ENCODE results near the gene CCDC57. TPM values are rescaled to one million over a fixed set of nuclear protein-coding genes. Genes with fewer than 3 reads are reported as not detected.

Gene CCDC57
- total and polyA plus RNA-seq, 12 donors: 7.0 to 34.5 (median 10.7) TPM

DNA sequence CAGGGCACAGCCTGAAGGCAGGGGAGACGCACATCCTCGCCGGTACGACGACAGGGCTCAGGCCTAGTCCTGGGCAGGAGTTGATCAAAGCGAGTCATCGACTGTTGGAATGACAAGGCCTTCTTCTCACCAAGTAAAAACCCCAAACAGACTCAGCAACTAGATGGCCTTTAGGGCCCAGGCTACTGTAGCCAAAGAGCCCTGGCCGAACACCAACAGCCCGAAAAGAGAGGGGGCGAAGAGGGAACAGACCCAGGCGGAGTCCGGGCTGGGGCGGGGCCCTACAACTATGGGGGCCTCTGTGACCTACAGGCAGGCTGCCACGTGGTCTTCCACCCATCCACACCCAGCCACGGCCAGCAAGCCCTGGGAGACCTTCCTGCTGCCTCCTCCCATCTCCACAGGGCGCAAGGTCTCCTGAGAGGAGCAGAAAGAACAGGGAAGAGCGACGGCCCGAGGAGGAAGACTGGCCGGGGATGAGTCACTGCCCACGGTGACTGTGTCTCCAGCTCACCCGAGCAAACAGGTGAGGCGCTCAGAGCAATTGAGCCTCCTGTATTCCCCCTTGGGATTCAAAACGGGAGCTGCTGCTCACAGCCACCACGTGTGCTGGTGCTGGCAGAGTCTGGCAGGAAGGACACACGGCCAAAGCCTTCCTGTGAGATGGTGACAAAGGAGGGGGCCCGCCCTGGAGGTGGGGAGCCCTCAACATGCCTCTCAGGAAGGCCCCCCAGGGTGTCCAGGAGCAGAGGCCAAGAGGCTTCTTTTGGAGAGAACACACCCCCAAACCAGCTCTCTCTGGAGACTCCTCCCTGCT lies 33.9 kb upstream of the CCDC57 start:
- peak in 7 of 8 donors; percentile 14 to 49 (median 30) for ATAC-seq
- 37 to 52% methylated on average over 27 of the region's 27 CpGs for WGBS, 2 donors
- peaks cover 29 to 77% (median 50%) of the 10 kb centered on the region in 9 donors for H3K4me1 ChIP-seq

DNA sequence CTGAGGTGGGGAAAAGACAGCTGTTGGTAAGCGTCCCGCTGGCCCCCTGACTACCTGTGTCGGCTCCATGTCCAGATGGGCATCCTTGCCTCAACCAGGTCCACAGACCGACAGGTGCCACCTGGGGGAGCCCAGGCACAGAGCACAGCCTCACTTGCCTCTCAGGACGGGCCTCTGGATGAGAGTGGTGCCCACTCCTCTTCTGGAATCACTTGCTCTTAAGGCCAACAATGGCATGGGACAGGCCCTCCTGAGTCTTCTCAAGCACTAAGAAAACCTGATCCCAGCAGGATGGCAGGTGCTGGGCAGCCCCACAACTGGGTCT lies 33.4 kb upstream of the CCDC57 start:
- no peaks in the 10 kb centered on the region for H3K9me3 ChIP-seq
- DNase-seq (no peak), ATAC-seq (no peak)
- no peaks in the 10 kb centered on the region for H3K27me3 ChIP-seq
- TF ChIP-seq, protein P1, sequence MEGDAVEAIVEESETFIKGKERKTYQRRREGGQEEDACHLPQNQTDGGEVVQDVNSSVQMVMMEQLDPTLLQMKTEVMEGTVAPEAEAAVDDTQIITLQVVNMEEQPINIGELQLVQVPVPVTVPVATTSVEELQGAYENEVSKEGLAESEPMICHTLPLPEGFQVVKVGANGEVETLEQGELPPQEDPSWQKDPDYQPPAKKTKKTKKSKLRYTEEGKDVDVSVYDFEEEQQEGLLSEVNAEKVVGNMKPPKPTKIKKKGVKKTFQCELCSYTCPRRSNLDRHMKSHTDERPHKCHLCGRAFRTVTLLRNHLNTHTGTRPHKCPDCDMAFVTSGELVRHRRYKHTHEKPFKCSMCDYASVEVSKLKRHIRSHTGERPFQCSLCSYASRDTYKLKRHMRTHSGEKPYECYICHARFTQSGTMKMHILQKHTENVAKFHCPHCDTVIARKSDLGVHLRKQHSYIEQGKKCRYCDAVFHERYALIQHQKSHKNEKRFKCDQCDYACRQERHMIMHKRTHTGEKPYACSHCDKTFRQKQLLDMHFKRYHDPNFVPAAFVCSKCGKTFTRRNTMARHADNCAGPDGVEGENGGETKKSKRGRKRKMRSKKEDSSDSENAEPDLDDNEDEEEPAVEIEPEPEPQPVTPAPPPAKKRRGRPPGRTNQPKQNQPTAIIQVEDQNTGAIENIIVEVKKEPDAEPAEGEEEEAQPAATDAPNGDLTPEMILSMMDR (IDR thresholded peaks at IDR 0.05): no peak
- H3K36me3 ChIP-seq: peaks cover 11 to 89% (median 63%) of the 10 kb centered on the region in 9 donors
- H3K27ac ChIP-seq: peak overlapping the region in 9 of 10 donors; percentile 49 to 80 (median 61)
- peaks cover 35 to 81% (median 56%) of the 10 kb centered on the region in 9 donors for H3K4me1 ChIP-seq
- intact Hi-C loops (cut with DNase I): loop anchor here in 4 of 10 donors (10.0 kb wide), 2 partner anchors 49 to 79 kb away; no protein-coding TSS in a partner anchor
- no peak overlapping the region for H3K4me3 ChIP-seq
- WGBS, 2 donors: 94 to 97% methylated on average over 5 of the region's 5 CpGs

More for the DNA sequence above, 33.9 kb upstream of the CCDC57 start:
- no peak overlapping the region for H3K4me3 ChIP-seq
- no peaks in the 10 kb centered on the region for H3K9me3 ChIP-seq
- DNase-seq: no peak
- peaks cover 14 to 94% (median 69%) of the 10 kb centered on the region in 9 donors for H3K36me3 ChIP-seq
- no peaks in the 10 kb centered on the region for H3K27me3 ChIP-seq
- peak overlapping the region in 9 of 10 donors; percentile 49 to 80 (median 61) for H3K27ac ChIP-seq
- intact Hi-C loops (cut with DNase I): loop anchor here in 4 of 10 donors (10.0 kb wide), 2 partner anchors 48 to 78 kb away; no protein-coding TSS in a partner anchor
- TF ChIP-seq, protein P1 (IDR thresholded peaks at IDR 0.05): no peak

DNA sequence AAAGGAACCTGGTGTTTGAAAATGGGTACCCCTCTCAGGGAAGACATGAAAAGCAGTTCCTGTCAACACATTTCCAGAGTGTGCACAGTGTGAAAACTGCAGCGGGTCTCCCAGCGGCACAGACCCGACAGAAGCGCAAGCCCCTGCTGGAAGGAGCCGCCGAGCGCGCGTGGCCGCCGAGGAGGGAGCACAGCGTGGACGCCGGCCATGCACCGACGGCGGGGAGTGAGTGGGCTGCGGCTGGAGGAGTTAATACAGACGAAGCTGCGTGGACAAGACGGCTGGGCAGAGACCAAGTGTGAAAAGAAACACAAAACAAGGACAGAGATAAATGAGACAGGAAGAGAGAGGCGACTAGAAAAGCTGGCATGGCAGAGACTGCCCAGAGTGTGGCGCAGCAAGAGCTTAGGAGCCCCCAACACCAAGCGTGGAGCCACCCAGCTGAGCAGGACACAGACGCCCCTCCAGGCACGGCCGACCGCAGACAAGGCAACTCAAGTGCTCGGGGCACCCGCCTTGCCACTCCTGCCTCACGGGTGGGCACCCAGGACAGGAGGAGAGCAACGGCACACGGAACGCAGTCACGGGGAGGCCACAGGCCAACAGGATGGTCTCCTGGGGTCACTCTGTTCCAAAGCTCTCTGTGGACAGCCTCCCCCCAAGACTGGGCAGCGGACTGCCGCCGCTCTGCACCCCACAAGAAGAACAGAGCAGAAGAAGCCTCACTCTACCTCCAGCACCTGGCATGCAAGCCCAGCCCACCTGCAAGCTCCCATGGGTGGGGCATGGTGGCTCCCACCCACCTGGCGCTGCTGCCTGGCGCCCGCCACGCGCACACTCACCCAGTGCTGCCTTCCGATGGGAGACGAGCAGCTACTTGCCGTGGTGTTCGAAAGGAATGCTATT lies 32.7 kb upstream of the CCDC57 start:
- peaks cover 8 to 83% (median 58%) of the 10 kb centered on the region in 9 donors for H3K36me3 ChIP-seq
- peak overlapping the region in 3 of 10 donors; percentile 61 to 80 (median 75) for H3K27ac ChIP-seq
- H3K4me1 ChIP-seq: peaks cover 41 to 81% (median 61%) of the 10 kb centered on the region in 9 donors
- DNase-seq (no peak), ATAC-seq (no peak)
- no peaks in the 10 kb centered on the region for H3K9me3 ChIP-seq
- TF ChIP-seq, protein P1 (IDR thresholded peaks at IDR 0.05): no peak
- intact Hi-C loops (cut with DNase I): loop anchor here in 4 of 10 donors (10.0 kb wide), 2 partner anchors 49 to 79 kb away; no protein-coding TSS in a partner anchor
- 83 to 86% methylated on average over 47 of the region's 47 CpGs for whole genome bisulfite sequencing, 2 donors
- H3K27me3 ChIP-seq: no peaks in the 10 kb centered on the region
- H3K4me3 ChIP-seq: no peak overlapping the region

Data from heart right ventricle (tissue), 16 donors.